ENCODE measurements around the gene ZNF593OS.

ZNF593OS gene

DNA sequence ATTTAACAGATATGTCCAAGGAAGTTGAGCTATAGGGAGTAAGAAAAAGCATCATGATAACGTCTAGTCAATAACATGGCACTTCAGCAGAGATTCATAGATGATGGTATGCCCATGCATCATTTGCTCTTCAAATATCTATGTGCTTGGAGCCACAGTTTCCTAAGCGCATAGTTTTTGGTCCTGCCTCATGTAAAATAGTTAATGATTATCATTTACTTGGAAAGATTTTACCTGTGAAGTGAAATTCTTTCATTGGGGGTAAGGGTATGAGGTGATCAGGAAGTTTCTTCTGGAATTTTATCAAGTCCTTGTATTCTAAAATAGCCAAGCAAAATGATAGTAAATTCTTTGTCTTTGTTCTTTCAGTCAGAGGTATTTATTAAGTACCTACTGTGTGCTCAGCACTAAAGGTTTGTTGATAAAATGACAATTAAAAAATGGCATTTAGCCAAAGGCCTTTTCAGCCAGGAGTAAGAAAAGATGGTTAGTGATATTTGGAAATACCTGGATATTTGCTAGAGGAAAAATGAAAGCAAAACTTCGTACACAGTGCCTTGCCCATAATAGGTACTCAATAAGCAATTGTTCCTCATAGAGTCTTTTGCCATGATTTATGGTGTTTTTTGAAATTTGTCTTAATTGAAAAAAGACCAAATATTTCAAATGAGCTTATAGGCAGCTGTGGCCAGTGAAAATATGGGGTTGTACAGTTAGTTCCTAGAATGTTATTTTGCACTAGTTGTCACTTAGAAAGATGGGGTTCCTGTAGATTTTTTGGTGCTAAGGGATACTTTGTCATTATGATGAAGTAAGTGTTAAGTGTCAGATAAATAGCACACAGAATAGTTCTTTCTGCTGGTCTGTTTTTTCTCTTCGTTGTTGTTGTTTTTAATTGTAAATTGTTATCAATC is 47.0 kb downstream of the ZNF593OS start:
- DNase-seq: no peak

DNA sequence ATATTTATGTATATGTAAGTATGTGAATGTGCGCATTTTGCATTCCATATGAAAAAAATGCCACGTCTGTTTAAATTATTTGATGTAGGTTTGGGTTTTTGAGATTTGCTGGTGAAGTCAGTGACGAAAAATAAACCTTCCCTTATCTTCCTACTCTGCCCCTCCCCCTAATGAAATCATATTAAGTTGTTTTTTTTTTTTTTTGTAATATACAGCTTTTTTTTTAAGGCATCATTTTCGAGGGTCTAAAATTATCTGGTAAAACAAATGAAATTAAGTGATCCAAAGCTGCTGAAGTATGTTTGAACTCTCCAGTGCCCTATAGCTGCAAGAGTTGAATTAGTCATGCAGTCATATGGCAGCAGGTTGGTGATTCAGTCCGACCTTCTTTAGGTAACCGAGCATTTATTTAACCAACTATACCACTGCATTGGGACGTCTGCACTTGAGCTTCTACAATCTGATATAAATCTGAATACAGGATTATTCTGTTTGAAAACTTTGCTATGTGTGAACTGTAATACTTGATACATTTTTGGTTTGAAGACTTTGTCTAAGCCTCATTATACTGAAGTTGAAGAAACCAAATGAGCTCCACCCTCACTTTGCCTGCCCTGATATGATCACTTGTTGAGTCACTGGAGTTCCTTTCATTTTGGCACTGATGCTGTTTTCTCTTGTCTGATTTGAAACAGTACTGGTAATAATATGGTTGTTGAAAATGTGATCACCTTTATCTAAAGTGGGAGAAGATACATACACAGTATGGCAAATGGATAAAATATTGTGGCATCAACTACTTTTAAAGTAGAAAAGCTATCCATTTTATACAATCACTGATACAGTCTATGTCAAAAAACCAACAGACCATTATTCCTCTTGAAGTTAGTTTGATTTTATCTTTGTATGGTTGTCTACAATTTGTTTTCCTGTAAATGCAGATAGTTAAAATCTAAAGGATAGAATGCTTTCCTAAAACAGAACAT is 48.4 kb downstream of the ZNF593OS start:
- no peak for DNase-seq

DNA sequence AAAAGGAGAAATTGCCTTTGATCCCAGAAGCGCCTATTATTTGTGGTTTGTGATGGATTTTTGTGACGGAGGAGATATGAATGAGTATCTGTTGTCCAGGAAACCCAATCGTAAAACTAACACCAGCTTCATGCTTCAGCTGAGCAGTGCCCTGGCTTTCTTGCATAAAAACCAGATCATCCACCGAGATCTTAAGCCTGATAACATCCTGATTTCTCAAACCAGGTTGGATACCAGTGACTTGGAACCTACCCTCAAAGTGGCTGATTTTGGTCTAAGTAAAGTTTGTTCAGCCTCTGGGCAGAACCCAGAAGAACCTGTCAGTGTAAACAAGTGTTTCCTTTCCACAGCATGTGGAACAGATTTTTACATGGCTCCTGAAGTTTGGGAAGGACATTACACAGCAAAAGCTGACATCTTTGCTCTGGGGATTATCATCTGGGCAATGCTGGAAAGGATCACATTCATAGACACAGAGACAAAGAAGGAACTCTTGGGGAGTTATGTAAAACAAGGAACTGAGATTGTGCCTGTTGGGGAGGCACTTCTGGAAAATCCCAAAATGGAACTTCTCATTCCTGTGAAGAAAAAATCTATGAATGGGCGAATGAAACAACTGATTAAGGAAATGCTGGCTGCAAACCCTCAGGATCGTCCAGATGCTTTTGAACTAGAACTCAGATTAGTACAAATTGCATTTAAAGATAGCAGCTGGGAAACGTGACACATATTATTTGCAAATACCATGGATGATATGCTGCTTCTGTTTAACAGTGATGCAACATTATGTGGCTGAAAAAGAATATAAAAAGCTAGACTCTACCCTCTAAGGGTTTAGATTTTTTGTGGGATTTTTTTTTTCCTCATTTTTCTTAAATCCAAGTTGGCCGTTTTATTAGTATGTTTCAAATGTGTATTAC is 49.5 kb downstream of the ZNF593OS start:
- no peak for DNase-seq

DNA sequence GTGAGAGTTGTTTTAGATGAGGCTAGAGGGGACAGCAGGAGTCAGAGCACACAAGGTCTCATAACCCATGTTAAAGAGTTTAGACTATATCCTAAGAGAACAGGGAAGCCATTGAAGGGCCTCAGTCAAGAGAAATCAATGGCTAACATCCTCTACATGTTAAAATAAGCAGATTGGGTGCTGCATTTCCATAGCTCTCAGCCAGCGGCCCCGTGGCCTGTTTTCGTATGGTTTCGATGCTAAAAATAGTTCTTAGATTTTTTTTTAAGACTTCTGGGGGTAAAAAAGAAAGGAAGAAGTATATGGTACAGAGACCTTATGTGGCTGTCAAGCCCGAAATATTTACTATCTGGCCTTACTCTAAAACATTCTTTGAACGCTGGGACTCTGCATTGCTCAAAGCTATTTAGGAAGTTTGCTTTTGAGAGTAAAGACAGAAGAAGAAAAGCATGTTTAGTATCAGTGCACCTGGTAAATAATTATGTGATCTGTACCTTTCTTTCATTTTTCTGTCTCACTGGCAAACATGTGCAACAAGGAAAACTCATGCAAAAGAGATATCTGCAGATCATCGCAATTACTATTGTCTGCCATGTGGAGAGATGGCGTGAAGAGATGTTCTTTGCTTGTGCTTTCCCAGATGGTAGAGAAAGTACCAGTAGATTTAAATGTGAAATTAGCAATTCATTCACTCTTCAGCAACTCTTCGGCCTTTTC is 51.6 kb downstream of the ZNF593OS start:
- DNase-seq: no peak
